G401.6 (cell line): Measurements from ENCODE around the gene MATCAP1.
A peak's percentile ranks its signal among the peaks of the same experiment; 100 is the strongest.

Experiments used
- FAIRE-seq: peaks from 2 replicates; lab custom pipeline; 2012; peaks lifted over from hg19 to GRCh38; lab: Jason Lieb, UNC

The MATCAP1 gene

GRCh38 chr16:67190448-67191399, 7.0 kb upstream of the MATCAP1 start:
- no peak for FAIRE-seq

GRCh38 chr16:67190041-67190440, 6.3 kb upstream of the MATCAP1 start, which contains the start of gene EXOC3L1:
EXOC3L1 (minus strand) TSS chr16:67190136; CDS start chr16:67189676, 460 bp downstream.
- no peak for FAIRE-seq

- no peak for FAIRE-seq
These were observed 5.0 kb upstream of the MATCAP1 start for GRCh38 chr16:67188798-67189197.

GRCh38 chr16:67188323-67188722, 4.6 kb upstream of the MATCAP1 start:
- no peak for FAIRE-seq

GRCh38 chr16:67187175-67187890, 3.6 kb upstream of the MATCAP1 start:
- no peak for FAIRE-seq

GRCh38 chr16:67186550-67186950, 2.8 kb upstream of the MATCAP1 start:
- FAIRE-seq, result no peak

- no peak for FAIRE-seq
These were observed 1.9 kb upstream of the MATCAP1 start for GRCh38 chr16:67185651-67186134.

- FAIRE-seq, result peak; percentile 84
These were observed 1.4 kb upstream of the MATCAP1 start for GRCh38 chr16:67184995-67185650.

GRCh38 chr16:67184453-67184994, 761 bp upstream of the MATCAP1 start:
- FAIRE-seq, result no peak

GRCh38 chr16:67183284-67183626, 508 bp downstream of the MATCAP1 start:
- no peak for FAIRE-seq

GRCh38 chr16:67182288-67182687, 1.5 kb downstream of the MATCAP1 start:
- FAIRE-seq, result no peak

GRCh38 chr16:67181346-67181745, 2.4 kb downstream of the MATCAP1 start:
- FAIRE-seq, result no peak

GRCh38 chr16:67180166-67180565, 3.6 kb downstream of the MATCAP1 start:
- no peak for FAIRE-seq

- FAIRE-seq, result no peak
These were observed 4.2 kb downstream of the MATCAP1 start for GRCh38 chr16:67179421-67180080.

- no peak for FAIRE-seq
These were observed 5.7 kb downstream of the MATCAP1 start for GRCh38 chr16:67177743-67178699.

- FAIRE-seq, result no peak
These were observed 7.1 kb downstream of the MATCAP1 start for GRCh38 chr16:67176662-67177061.

GRCh38 chr16:67174706-67175231, 9.0 kb downstream of the MATCAP1 start:
- no peak for FAIRE-seq

- no peak for FAIRE-seq
These were observed 9.7 kb downstream of the MATCAP1 start for GRCh38 chr16:67173808-67174705.

- FAIRE-seq, result no peak
These were observed 10.4 kb downstream of the MATCAP1 start for GRCh38 chr16:67173323-67173722.
